GM21723 (cell line): Measurements from ENCODE around the gene SELENOP.
"Not testable (repeated sequence)": the region's sequence is repeated elsewhere in the genome, so short reads cannot be mapped to it uniquely, and the experiment has no call there.

Experiments
- ATAC-seq: cut with Tn5 transposase; IDR thresholded peaks from one replicate; pipeline ENCODE4 v1.9.1; 2021; ENCODE audit warnings: mild to moderate bottlenecking, moderate library complexity; ENCODE audit not compliant: unreplicated experiment

Gene SELENOP

GRCh38 chr5:42826757-42827515, 15.2 kb upstream of the SELENOP start:
- no peak for ATAC-seq

GRCh38 chr5:42825422-42826148, 13.9 kb upstream of the SELENOP start:
- ATAC-seq: no peak

GRCh38 chr5:42824347-42824976, 12.8 kb upstream of the SELENOP start:
- no peak for ATAC-seq

GRCh38 chr5:42822548-42822947, 10.9 kb upstream of the SELENOP start:
- no peak for ATAC-seq

- ATAC-seq: no peak
Measured at GRCh38 chr5:42819745-42820144, 8.1 kb upstream of the SELENOP start.

GRCh38 chr5:42816546-42816945, 4.9 kb upstream of the SELENOP start:
- ATAC-seq: not testable (repeated sequence)

- ATAC-seq: no peak
Measured at GRCh38 chr5:42813533-42813932, 1.8 kb upstream of the SELENOP start.

- no peak for ATAC-seq
Measured at GRCh38 chr5:42812620-42813019, 928 bp upstream of the SELENOP start.

GRCh38 chr5:42810834-42811590, 680 bp downstream of the SELENOP start:
- ATAC-seq: no peak

- ATAC-seq: no peak
Measured at GRCh38 chr5:42808888-42809611, 2.6 kb downstream of the SELENOP start.

GRCh38 chr5:42807722-42808447, 3.8 kb downstream of the SELENOP start:
- ATAC-seq: no peak

- ATAC-seq: no peak
Measured at GRCh38 chr5:42806701-42807262, 4.9 kb downstream of the SELENOP start.

GRCh38 chr5:42806004-42806700, 5.5 kb downstream of the SELENOP start:
- no peak for ATAC-seq

GRCh38 chr5:42804717-42805339, 6.9 kb downstream of the SELENOP start:
- no peak for ATAC-seq

- no peak for ATAC-seq
Measured at GRCh38 chr5:42801516-42802166, 10.1 kb downstream of the SELENOP start.

- no peak for ATAC-seq
Measured at GRCh38 chr5:42800748-42801330, 10.9 kb downstream of the SELENOP start.

GRCh38 chr5:42799668-42800114, 12.0 kb downstream of the SELENOP start:
- ATAC-seq: no peak

GRCh38 chr5:42799241-42799608, 12.5 kb downstream of the SELENOP start:
- ATAC-seq: no peak
